ENCODE results near the gene PCNX4. TPM values are rescaled to one million over a fixed set of nuclear protein-coding genes. Genes with fewer than 3 reads are reported as not detected.

The PCNX4 gene
- 162 and 165 TPM in 2 replicates for total RNA-seq

GRCh38 chr14:60091550-60092525, at the start of gene PCNX4:
Gene PCNX4 (plus strand): TSS chr14:60091923. CDS start chr14:60107639, 15,716 bp downstream.

DNA sequence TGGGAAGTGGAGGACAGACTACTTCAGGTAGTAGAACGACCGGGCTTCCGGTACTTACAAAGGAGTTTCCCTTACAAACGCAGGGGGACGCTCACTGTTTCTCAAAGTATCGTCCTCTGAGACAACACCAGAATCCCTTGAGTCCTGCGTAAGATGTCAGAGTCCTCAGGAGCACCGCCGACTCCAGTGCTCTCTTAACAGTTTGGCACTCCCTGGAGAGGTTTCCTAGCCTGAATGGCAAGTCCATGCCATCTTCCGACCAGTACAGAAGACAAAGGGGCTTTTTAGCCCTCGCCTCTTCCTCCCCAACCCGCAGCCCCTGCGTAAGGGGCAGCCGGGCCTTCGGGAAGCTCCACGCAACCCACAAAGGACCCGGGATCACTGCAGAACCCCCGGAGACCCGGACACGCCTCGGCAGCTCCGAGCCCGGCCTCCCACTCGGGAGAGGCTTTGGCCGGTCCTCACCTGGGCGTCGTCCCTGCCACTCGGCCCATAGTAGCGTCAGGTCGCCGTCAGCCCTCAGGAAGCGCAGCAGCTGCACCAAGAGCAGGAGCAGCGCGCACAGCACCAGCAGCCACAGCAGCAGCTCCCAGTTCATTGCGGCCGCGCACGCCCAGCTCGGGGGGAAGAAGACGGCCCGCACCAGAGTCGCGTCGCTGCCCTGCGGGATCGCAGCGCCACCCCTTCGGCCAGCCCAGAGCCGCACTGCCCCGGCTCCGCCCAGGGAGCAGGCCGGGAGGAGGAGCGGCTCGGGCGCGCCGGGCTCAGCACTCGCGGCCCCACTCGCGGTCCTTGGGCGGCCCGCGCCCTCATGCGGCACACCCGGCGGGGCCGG, 73.2 kb downstream of the PCNX4 start, which contains the start of gene DHRS7:
DHRS7 (minus strand) TSS at position 687 of the 835 bp plus-strand sequence; CDS start at position 598, 89 bp downstream.

Other genes starting within 250 kb of the PCNX4 start
- gene RTN1, start 221.1 kb upstream of the PCNX4 start, total RNA-seq, result 0.22 and 0.29 TPM in 2 replicates
- not detected in 2 replicates for gene LRRC9, start 171.8 kb upstream of the PCNX4 start, total RNA-seq
- 62.1 and 129 TPM in 2 replicates for gene DHRS7, start 73.5 kb downstream of the PCNX4 start, total RNA-seq
- 22.0 and 33.0 TPM in 2 replicates for gene PPM1A, start 157.3 kb downstream of the PCNX4 start, total RNA-seq